HEK293 (cell line): ENCODE data around the gene PIGP.

Experiments
- CTCF ChIP-seq: fragments of 450-650 bp; formaldehyde crosslinking; IDR thresholded peaks from 2 replicates; pipeline ENCODE4 v1.5.1; 2016; ENCODE audit warnings: missing biosample characterization, missing genetic modification characterization
- GLIS2 ChIP-seq: fragments of 450-650 bp; formaldehyde crosslinking; IDR thresholded peaks from 2 replicates; pipeline ENCODE4 v1.5.1; 2016; ENCODE audit warnings: missing biosample characterization, missing genetic modification characterization
- PRDM1 ChIP-seq: fragments of 450-650 bp; formaldehyde crosslinking; IDR thresholded peaks from 2 replicates; pipeline ENCODE4; 2016; ENCODE audit warnings: missing biosample characterization, missing genetic modification characterization
- TCF7L2 ChIP-seq: IDR thresholded peaks from 2 replicates; pipeline ENCODE4 v1.6.1; 2011; ENCODE audit warnings: low read depth, mild to moderate bottlenecking, inconsistent platforms, low read length, moderate library complexity, borderline replicate concordance
- ZFHX2 ChIP-seq: fragments of 450-650 bp; formaldehyde crosslinking; conservative IDR thresholded peaks from 2 replicates; pipeline ENCODE4 v1.5.1; 2016; ENCODE audit warnings: missing biosample characterization, missing genetic modification characterization
- ZNF138 ChIP-seq: fragments of 450-650 bp; formaldehyde crosslinking; IDR thresholded peaks from 2 replicates; pipeline ENCODE4 v1.5.1; 2016; ENCODE audit warnings: missing biosample characterization, missing genetic modification characterization, borderline replicate concordance

- TF ChIP-seq ZNF138 (tag by site-specific recombination) (no peak), GLIS2 (tag by site-specific recombination) (no peak), PRDM1 (no peak), TCF7L2 (no peak), ZFHX2 (peak; percentile 55), CTCF (tag by site-specific recombination) (no peak)
Measured at GRCh38 chr21:37119421-37120218, 46.7 kb upstream of the PIGP start.
